NCI-H2171 (cell line): Measurements from ENCODE around the gene MSI2.

Experiments
- DNase-seq: peaks from one replicate; lab custom pipeline; 2025; lab: John Stamatoyannopoulos, UW

The MSI2 gene

GRCh38 chr17:57461082-57461481, 204.8 kb downstream of the MSI2 start:
- no peak for DNase-seq

DNA sequence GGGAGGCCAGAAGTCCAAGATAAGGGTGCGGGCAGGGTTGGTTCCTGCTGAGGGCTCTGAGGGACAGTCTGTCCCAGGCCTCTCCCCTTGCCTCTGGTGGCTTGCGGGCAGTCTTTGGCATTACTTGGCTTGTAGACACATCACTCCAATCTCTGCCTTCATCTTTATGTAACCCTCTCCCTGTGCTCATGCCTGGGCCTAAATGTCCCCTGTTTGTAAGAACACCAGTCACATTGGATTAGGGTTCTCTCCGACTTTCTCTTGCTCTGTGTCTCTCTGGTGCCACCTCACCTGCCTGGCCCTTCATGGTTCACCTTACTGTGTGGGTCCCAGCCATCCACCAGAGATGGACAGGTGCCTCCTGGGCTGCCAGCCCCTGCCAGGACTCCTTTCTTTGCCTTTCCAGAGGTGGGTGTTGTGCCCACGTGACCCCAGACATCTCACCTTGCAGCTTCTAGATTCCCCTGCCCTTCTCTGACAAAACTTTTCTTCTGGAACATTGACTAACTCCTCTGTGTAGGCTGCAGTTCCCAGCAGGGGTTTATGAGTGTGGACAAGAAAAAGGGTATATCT, 205.8 kb downstream of the MSI2 start:
- no peak for DNase-seq

GRCh38 chr17:57463103-57463885, 207.0 kb downstream of the MSI2 start:
- no peak for DNase-seq

- no peak for DNase-seq
Measured at GRCh38 chr17:57464191-57464864, 208.0 kb downstream of the MSI2 start.

GRCh38 chr17:57465610-57466009, 209.3 kb downstream of the MSI2 start:
- no peak for DNase-seq

DNA sequence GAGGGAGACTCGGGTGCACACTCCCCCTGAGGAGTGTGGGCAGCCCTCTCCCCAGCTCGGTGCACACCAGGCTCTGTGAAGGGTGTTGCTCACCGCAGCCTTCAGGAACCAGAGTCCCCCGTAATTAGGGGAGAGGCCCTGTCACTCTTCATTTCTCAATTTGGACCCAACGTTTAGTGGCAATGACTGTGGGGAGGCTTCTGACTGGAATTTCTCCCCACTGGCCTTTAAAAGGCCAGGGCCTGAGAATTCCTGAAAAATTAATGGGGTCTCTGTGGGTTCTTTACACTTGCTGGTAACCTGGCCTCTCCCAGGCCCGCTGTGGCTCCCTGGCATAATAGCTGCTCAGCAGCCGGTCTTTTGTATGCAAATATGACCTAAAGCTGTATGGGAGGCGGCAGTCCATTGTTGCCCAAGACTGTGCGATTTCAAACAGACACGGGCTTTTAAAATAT, 209.7 kb downstream of the MSI2 start:
- DNase-seq: no peak

DNA sequence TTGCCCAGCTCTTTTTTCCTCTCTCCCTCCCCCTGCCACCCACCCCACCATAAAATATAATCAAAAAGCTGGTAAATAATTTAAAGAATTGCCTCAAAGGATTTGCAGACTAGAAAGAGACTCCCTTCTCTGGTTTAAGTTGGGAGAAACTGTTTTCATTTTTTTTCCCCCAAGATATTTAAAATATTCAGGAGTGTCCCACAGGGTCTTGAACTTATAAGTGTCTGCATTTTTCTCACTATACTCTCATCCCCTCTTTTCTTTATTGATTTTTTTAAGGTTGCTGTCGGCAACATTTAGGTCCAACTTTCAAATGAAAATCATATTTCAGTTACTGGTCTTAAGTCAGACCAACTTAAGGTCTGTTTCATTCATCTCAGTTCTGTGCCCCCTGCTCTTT, 210.2 kb downstream of the MSI2 start:
- no peak for DNase-seq

GRCh38 chr17:57467226-57467625, 210.9 kb downstream of the MSI2 start:
- no peak for DNase-seq

DNA sequence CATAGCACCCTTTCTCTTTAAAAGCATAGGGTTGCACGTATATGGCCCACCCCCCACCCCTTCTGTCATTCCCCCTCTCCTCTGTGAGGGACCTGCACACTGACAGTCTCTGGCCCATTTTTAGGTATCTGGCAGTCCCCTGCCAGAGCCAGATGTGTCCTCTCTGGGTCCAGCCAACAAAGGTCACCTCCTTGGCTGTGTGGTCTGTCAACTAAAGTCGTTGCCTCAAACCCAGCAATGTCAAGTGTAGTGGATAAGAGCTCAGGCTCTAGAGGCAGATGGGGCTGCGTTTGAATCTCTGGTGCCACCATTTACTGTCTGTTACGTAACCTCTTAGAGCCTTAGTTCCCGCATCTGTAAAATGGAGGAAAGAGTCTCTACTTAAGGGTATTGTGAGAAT, 211.5 kb downstream of the MSI2 start:
- no peak for DNase-seq

- no peak for DNase-seq
Measured at GRCh38 chr17:57468932-57469775, 212.8 kb downstream of the MSI2 start.

DNA sequence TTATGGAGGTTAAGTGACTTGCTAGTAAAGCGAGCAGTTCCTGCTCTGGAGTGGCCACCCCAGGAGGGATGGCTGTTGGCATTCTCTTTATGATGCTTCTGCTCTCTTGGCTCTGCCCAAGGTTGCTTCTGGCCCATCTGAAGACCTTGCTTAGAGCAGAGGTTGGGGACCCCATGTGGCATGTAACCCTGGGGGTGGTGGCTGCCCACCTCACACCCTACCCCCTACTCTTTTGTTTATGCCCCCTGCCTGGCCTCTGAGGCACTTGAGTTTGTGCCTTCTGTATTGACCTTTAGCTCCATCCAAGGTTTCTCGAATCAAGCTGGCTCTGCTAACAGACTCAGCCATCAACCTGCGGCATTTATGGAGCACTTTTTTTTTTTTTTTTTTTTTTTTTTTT, 214.6 kb downstream of the MSI2 start:
- DNase-seq: no peak

GRCh38 chr17:57471868-57472368, 215.6 kb downstream of the MSI2 start:
- no peak for DNase-seq

DNA sequence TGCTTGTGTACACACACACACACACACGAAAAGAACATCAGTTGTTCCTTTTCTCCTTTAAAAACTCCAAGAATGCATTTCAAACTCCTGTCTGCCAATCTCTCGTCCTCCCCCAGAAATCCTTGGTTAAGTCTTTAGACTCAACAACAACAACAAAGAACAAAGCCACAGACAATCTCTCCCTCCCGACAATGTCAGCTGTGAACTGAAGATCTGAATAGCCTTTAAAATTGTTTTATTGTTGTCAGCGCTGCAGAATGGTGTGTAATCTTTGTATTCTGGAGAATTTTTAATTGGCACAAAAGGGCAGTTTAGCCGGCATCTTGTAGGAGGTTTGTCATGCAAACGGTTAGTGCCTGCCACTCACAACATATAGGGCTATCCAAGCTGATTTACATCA, 219.5 kb downstream of the MSI2 start:
- DNase-seq: no peak

DNA sequence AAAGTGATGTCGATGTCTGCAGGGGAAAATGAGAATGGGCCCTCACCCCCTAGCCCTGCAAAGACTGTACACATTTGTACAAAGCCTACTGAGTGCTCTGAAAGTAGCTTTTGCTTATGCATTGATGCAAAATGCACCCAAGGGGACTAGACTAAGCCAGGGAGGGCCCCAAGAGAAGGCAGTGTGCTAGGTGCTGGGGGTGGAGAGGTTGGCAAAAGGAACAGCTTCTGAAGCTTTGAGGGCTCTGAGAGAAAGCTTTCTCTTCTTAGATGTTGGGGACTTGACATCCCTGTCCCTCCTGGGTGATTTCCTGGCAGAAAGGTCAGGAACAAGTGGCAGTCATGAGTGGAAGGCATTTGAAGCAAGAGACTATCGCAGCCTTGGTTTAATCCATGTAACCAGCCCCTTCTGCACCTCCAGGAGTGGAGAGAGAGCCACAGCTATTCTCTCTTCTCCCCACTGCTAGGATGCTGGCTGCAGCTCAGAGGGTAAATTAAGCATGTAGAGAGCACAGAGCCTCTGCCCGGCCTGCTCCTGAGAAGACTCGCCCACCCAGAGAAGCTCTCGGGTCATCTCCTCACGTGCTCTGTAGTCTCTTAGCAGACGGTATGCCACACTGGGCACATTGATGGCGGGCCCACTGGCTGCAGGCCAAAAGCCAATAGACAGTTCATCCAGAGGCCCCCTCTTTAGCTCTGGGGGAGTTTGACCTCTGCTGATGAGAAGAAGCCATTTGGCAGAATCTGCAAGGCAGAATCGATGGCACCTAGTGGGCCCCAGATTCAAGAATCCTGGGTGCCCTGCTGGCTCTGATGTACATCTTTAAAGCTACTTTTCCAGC, 221.4 kb downstream of the MSI2 start:
- no peak for DNase-seq

GRCh38 chr17:57478478-57479250, 222.3 kb downstream of the MSI2 start:
- no peak for DNase-seq

GRCh38 chr17:57480438-57481196, 224.3 kb downstream of the MSI2 start:
- no peak for DNase-seq

DNA sequence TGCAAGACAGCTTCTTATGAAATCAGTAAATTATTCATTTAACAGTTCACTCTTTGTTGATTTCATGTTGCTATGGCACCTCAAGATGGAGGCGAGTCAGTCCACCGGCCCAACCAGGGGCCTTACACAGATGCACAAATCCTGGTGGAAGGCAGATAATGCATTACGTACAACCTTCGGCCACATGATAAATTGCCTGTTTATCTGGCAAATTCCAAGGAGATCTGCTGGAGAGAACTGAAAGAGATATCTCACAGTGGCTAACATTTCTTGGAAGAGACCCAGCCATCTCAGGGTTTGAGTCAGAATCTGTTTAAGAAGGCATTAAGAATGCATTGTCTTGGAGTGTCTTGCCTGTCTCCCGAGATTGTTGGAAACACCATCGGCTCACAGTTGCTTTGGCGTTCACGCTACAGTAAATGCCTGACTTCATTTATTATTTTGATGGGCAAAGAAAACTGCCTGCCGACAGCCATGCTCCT, 225.6 kb downstream of the MSI2 start:
- no peak for DNase-seq

DNA sequence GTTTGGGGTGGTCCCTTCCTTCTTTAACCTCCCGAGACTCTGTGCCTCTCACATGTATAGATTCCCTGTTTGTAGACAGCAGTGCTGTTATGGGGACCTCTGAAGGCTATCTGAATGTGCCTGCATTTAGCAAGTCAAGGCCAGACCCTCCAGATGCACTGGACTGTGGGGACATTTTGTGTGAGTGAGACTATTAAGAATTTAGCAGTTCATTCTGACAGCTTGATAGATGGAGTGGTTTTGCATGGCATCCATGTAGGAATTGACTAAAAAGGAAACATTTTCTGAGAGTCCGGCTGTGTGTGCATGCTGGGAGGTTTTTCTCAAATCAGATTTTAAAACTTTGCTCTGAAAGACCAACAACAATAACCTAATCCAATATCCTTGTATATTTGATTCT, 226.3 kb downstream of the MSI2 start:
- DNase-seq: no peak

DNA sequence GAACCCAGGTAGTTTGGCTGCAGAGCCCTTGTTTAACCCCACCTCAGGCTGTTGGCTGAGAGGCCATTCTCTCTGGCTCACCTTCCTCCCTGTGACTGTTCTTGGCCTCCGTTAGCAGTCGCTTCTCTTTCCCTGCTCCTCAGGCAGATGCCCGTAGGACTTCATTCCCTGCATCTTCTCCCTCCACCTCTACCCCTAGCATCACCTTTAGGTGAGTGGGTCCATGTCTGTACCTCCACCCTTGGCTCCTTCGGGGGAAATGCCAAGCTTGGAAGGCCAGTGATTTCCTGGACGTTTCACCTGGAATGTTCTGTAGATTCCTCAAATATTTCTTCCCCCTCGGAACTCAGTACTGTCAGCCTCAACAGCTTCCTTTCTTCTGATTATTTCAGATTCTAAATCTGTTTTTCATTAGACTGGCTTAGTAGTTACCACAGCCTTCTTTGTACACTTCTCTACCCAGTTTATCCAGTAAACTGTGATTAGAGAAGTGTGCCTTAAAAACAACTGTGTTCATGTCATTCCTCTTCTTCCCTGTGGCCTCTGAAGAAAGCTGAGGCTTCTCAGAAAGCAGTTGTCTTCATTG, 227.9 kb downstream of the MSI2 start:
- DNase-seq: no peak
